ENCODE data around the gene RUVBL2.
A peak's percentile ranks its signal among the peaks of the same experiment; 100 is the strongest.

The RUVBL2 gene

GRCh38 chr19:48975947-48976847, 17.5 kb upstream of the RUVBL2 start:
- Histone ChIP-seq H3K9ac (ENCODE audit: low read length in 2 of 2) (no peak overlapping the region), H3K27ac (ENCODE audit: low read length) (no peak overlapping the region), H3K36me3 (ENCODE audit: control insufficient read depth in 2 of 2, insufficient read depth in 2 of 2, low read length in 2 of 2) (peaks cover 23 to 29% of the 10 kb centered on the region in 2 donors), H3K9me3 (ENCODE audit: control insufficient read depth in 2 of 2, low read length in 2 of 2) (no peaks in the 10 kb centered on the region), H3K4me3 (ENCODE audit: low read length in 2 of 2) (no peak overlapping the region), H3K4me1 (ENCODE audit: control insufficient read depth, insufficient read depth, low read length) (peaks cover 13% of the 10 kb centered on the region), H3K27me3 (ENCODE audit: control insufficient read depth in 1 of 2, insufficient read depth in 2 of 2, low read length in 2 of 2) (no peaks in the 10 kb centered on the region)

GRCh38 chr19:48977061-48977460, 16.6 kb upstream of the RUVBL2 start:
- H3K4me1 ChIP-seq (ENCODE audit: control insufficient read depth, insufficient read depth, low read length): peaks cover 13% of the 10 kb centered on the region
- H3K4me3 ChIP-seq (ENCODE audit: low read length in 2 of 2): no peak overlapping the region
- no peak overlapping the region for H3K27ac ChIP-seq (ENCODE audit: low read length)
- no peaks in the 10 kb centered on the region for H3K9me3 ChIP-seq (ENCODE audit: control insufficient read depth in 2 of 2, low read length in 2 of 2)
- peaks cover 25 to 33% of the 10 kb centered on the region in 2 donors for H3K36me3 ChIP-seq (ENCODE audit: control insufficient read depth in 2 of 2, insufficient read depth in 2 of 2, low read length in 2 of 2)
- no peak overlapping the region for H3K9ac ChIP-seq (ENCODE audit: low read length in 2 of 2)
- no peaks in the 10 kb centered on the region for H3K27me3 ChIP-seq (ENCODE audit: control insufficient read depth in 1 of 2, insufficient read depth in 2 of 2, low read length in 2 of 2)

GRCh38 chr19:48982280-48982679, 11.4 kb upstream of the RUVBL2 start:
- Histone ChIP-seq H3K9me3 (ENCODE audit: control insufficient read depth in 2 of 2, low read length in 2 of 2) (no peaks in the 10 kb centered on the region), H3K27me3 (ENCODE audit: control insufficient read depth in 1 of 2, insufficient read depth in 2 of 2, low read length in 2 of 2) (no peaks in the 10 kb centered on the region), H3K4me1 (ENCODE audit: control insufficient read depth, insufficient read depth, low read length) (peaks cover 13% of the 10 kb centered on the region), H3K9ac (ENCODE audit: low read length in 2 of 2) (no peak overlapping the region), H3K27ac (ENCODE audit: low read length) (no peak overlapping the region), H3K36me3 (ENCODE audit: control insufficient read depth in 2 of 2, insufficient read depth in 2 of 2, low read length in 2 of 2) (peaks cover 32 to 47% of the 10 kb centered on the region in 2 donors), H3K4me3 (ENCODE audit: low read length in 2 of 2) (no peak overlapping the region)

GRCh38 chr19:48985711-48986110, 8.0 kb upstream of the RUVBL2 start:
- Histone ChIP-seq H3K9ac (ENCODE audit: low read length in 2 of 2) (no peak overlapping the region), H3K27ac (ENCODE audit: low read length) (no peak overlapping the region), H3K36me3 (ENCODE audit: control insufficient read depth in 2 of 2, insufficient read depth in 2 of 2, low read length in 2 of 2) (peaks cover 29 to 52% of the 10 kb centered on the region in 2 donors), H3K9me3 (ENCODE audit: control insufficient read depth in 2 of 2, low read length in 2 of 2) (no peaks in the 10 kb centered on the region), H3K27me3 (ENCODE audit: control insufficient read depth in 1 of 2, insufficient read depth in 2 of 2, low read length in 2 of 2) (no peaks in the 10 kb centered on the region), H3K4me1 (ENCODE audit: control insufficient read depth, insufficient read depth, low read length) (peaks cover 8% of the 10 kb centered on the region), H3K4me3 (ENCODE audit: low read length in 2 of 2) (no peak overlapping the region)

GRCh38 chr19:48986211-48986610, 7.5 kb upstream of the RUVBL2 start:
- H3K9ac ChIP-seq (ENCODE audit: low read length in 2 of 2): no peak overlapping the region
- peaks cover 29 to 52% of the 10 kb centered on the region in 2 donors for H3K36me3 ChIP-seq (ENCODE audit: control insufficient read depth in 2 of 2, insufficient read depth in 2 of 2, low read length in 2 of 2)

GRCh38 chr19:48987323-48987722, 6.4 kb upstream of the RUVBL2 start:
- Histone ChIP-seq H3K27ac (ENCODE audit: low read length) (no peak overlapping the region), H3K27me3 (ENCODE audit: control insufficient read depth in 1 of 2, insufficient read depth in 2 of 2, low read length in 2 of 2) (no peaks in the 10 kb centered on the region), H3K9me3 (ENCODE audit: control insufficient read depth in 2 of 2, low read length in 2 of 2) (no peaks in the 10 kb centered on the region), H3K4me3 (ENCODE audit: low read length in 2 of 2) (no peak overlapping the region), H3K4me1 (ENCODE audit: control insufficient read depth, insufficient read depth, low read length) (peaks cover 24% of the 10 kb centered on the region), H3K36me3 (ENCODE audit: control insufficient read depth in 2 of 2, insufficient read depth in 2 of 2, low read length in 2 of 2) (peaks cover 24 to 44% of the 10 kb centered on the region in 2 donors), H3K9ac (ENCODE audit: low read length in 2 of 2) (no peak overlapping the region)

More at GRCh38 chr19:48986211-48986610, 7.5 kb upstream of the RUVBL2 start:
- Histone ChIP-seq H3K27ac (ENCODE audit: low read length) (no peak overlapping the region), H3K4me1 (ENCODE audit: control insufficient read depth, insufficient read depth, low read length) (peaks cover 13% of the 10 kb centered on the region), H3K9me3 (ENCODE audit: control insufficient read depth in 2 of 2, low read length in 2 of 2) (no peaks in the 10 kb centered on the region), H3K4me3 (ENCODE audit: low read length in 2 of 2) (no peak overlapping the region), H3K27me3 (ENCODE audit: control insufficient read depth in 1 of 2, insufficient read depth in 2 of 2, low read length in 2 of 2) (no peaks in the 10 kb centered on the region)

GRCh38 chr19:48988286-48988685, 5.4 kb upstream of the RUVBL2 start:
- Histone ChIP-seq H3K27ac (ENCODE audit: low read length) (no peak overlapping the region), H3K4me3 (ENCODE audit: low read length in 2 of 2) (no peak overlapping the region), H3K36me3 (ENCODE audit: control insufficient read depth in 2 of 2, insufficient read depth in 2 of 2, low read length in 2 of 2) (peaks cover 24 to 36% of the 10 kb centered on the region in 2 donors), H3K9me3 (ENCODE audit: control insufficient read depth in 2 of 2, low read length in 2 of 2) (no peaks in the 10 kb centered on the region), H3K4me1 (ENCODE audit: control insufficient read depth, insufficient read depth, low read length) (peaks cover 28% of the 10 kb centered on the region), H3K27me3 (ENCODE audit: control insufficient read depth in 1 of 2, insufficient read depth in 2 of 2, low read length in 2 of 2) (no peaks in the 10 kb centered on the region), H3K9ac (ENCODE audit: low read length in 2 of 2) (no peak overlapping the region)

GRCh38 chr19:48988860-48989259, 4.8 kb upstream of the RUVBL2 start:
- H3K27ac ChIP-seq (ENCODE audit: low read length): no peak overlapping the region
- H3K4me1 ChIP-seq (ENCODE audit: control insufficient read depth, insufficient read depth, low read length): peaks cover 28% of the 10 kb centered on the region
- no peak overlapping the region for H3K4me3 ChIP-seq (ENCODE audit: low read length in 2 of 2)
- H3K9me3 ChIP-seq (ENCODE audit: control insufficient read depth in 2 of 2, low read length in 2 of 2): no peaks in the 10 kb centered on the region
- H3K36me3 ChIP-seq (ENCODE audit: control insufficient read depth in 2 of 2, insufficient read depth in 2 of 2, low read length in 2 of 2): peaks cover 24 to 33% of the 10 kb centered on the region in 2 donors
- no peak overlapping the region for H3K9ac ChIP-seq (ENCODE audit: low read length in 2 of 2)
- H3K27me3 ChIP-seq (ENCODE audit: control insufficient read depth in 1 of 2, insufficient read depth in 2 of 2, low read length in 2 of 2): no peaks in the 10 kb centered on the region

GRCh38 chr19:48989701-48990291, 3.9 kb upstream of the RUVBL2 start:
- H3K9ac ChIP-seq (ENCODE audit: low read length in 2 of 2): no peak overlapping the region
- no peaks in the 10 kb centered on the region for H3K9me3 ChIP-seq (ENCODE audit: control insufficient read depth in 2 of 2, low read length in 2 of 2)
- no peaks in the 10 kb centered on the region for H3K27me3 ChIP-seq (ENCODE audit: control insufficient read depth in 1 of 2, insufficient read depth in 2 of 2, low read length in 2 of 2)
- H3K27ac ChIP-seq (ENCODE audit: low read length): no peak overlapping the region
- H3K36me3 ChIP-seq (ENCODE audit: control insufficient read depth in 2 of 2, insufficient read depth in 2 of 2, low read length in 2 of 2): peaks cover 21 to 30% of the 10 kb centered on the region in 2 donors
- no peak overlapping the region for H3K4me3 ChIP-seq (ENCODE audit: low read length in 2 of 2)
- peaks cover 36% of the 10 kb centered on the region for H3K4me1 ChIP-seq (ENCODE audit: control insufficient read depth, insufficient read depth, low read length)

- H3K4me3 ChIP-seq (ENCODE audit: low read length in 2 of 2): no peak overlapping the region
- peak overlapping the region in 1 of 2 donors; percentile 36 for H3K9ac ChIP-seq (ENCODE audit: low read length in 2 of 2)
- H3K27ac ChIP-seq (ENCODE audit: low read length): no peak overlapping the region
Measured at GRCh38 chr19:48990400-48990799, 3.3 kb upstream of the RUVBL2 start.

More at GRCh38 chr19:48990400-48990799, 3.3 kb upstream of the RUVBL2 start:
- Histone ChIP-seq H3K9me3 (ENCODE audit: control insufficient read depth in 2 of 2, low read length in 2 of 2) (no peaks in the 10 kb centered on the region), H3K4me1 (ENCODE audit: control insufficient read depth, insufficient read depth, low read length) (peaks cover 39% of the 10 kb centered on the region), H3K27me3 (ENCODE audit: control insufficient read depth in 1 of 2, insufficient read depth in 2 of 2, low read length in 2 of 2) (no peaks in the 10 kb centered on the region), H3K36me3 (ENCODE audit: control insufficient read depth in 2 of 2, insufficient read depth in 2 of 2, low read length in 2 of 2) (peaks cover 15 to 24% of the 10 kb centered on the region in 2 donors)

Data from stomach smooth muscle (tissue), 2 donors.